ENCODE data around the gene RALA.

The RALA gene

GRCh38 chr7:39603924-39604323 is 19.4 kb upstream of the RALA start:
- DNase-seq = no peak
- TF ChIP-seq POLR2A (IDR thresholded peaks at IDR 0.05; ENCODE audit: low read length) = no peak
- no peak for TF ChIP-seq GATA1 (IDR thresholded peaks at IDR 0.05; ENCODE audit: low read depth, low read length)

GRCh38 chr7:39605087-39605486 is 18.3 kb upstream of the RALA start:
- TF ChIP-seq POLR2A (IDR thresholded peaks at IDR 0.05; ENCODE audit: low read length) (no peak), GATA1 (IDR thresholded peaks at IDR 0.05; ENCODE audit: low read depth, low read length) (no peak)
- no peak for DNase-seq

- TF ChIP-seq GATA1 (IDR thresholded peaks at IDR 0.05; ENCODE audit: low read depth, low read length) (no peak), POLR2A (IDR thresholded peaks at IDR 0.05; ENCODE audit: low read length) (no peak)
- peak; percentile 9 to 53 for DNase-seq
Measured at GRCh38 chr7:39606352-39606751, 17.0 kb upstream of the RALA start.

- DNase-seq = no peak
- no peak for TF ChIP-seq POLR2A (IDR thresholded peaks at IDR 0.05; ENCODE audit: low read length)
- TF ChIP-seq GATA1 (IDR thresholded peaks at IDR 0.05; ENCODE audit: low read depth, low read length) = no peak
Measured at GRCh38 chr7:39606941-39607340, 16.4 kb upstream of the RALA start.

GRCh38 chr7:39607865-39608264 is 15.5 kb upstream of the RALA start:
- DNase-seq = no peak
- TF ChIP-seq GATA1 (IDR thresholded peaks at IDR 0.05; ENCODE audit: low read depth, low read length) (no peak), POLR2A (IDR thresholded peaks at IDR 0.05; ENCODE audit: low read length) (no peak)

GRCh38 chr7:39608278-39608677 is 15.1 kb upstream of the RALA start:
- DNase-seq = no peak
- TF ChIP-seq POLR2A (IDR thresholded peaks at IDR 0.05; ENCODE audit: low read length) = no peak
- TF ChIP-seq GATA1 (IDR thresholded peaks at IDR 0.05; ENCODE audit: low read depth, low read length) = no peak

GRCh38 chr7:39609113-39609934 is 14.0 kb upstream of the RALA start:
- peak in 1 of 2 experiments; percentile 13 for DNase-seq
- TF ChIP-seq POLR2A (IDR thresholded peaks at IDR 0.05; ENCODE audit: low read length) = no peak
- no peak for TF ChIP-seq GATA1 (IDR thresholded peaks at IDR 0.05; ENCODE audit: low read depth, low read length)

GRCh38 chr7:39609935-39610263 is 13.5 kb upstream of the RALA start:
- TF ChIP-seq GATA1 (IDR thresholded peaks at IDR 0.05; ENCODE audit: low read depth, low read length) = no peak
- no peak for TF ChIP-seq POLR2A (IDR thresholded peaks at IDR 0.05; ENCODE audit: low read length)
- DNase-seq = peak in 1 of 2 experiments; percentile 39

GRCh38 chr7:39613577-39613976 is 9.8 kb upstream of the RALA start:
- TF ChIP-seq GATA1 (IDR thresholded peaks at IDR 0.05; ENCODE audit: low read depth, low read length) = no peak
- no peak for TF ChIP-seq POLR2A (IDR thresholded peaks at IDR 0.05; ENCODE audit: low read length)
- DNase-seq = no peak

GRCh38 chr7:39614299-39614698 is 9.1 kb upstream of the RALA start:
- no peak for TF ChIP-seq POLR2A (IDR thresholded peaks at IDR 0.05; ENCODE audit: low read length)
- TF ChIP-seq GATA1 (IDR thresholded peaks at IDR 0.05; ENCODE audit: low read depth, low read length) = no peak
- DNase-seq = peak in 1 of 2 experiments; percentile 19

- DNase-seq = no peak
- TF ChIP-seq POLR2A (IDR thresholded peaks at IDR 0.05; ENCODE audit: low read length) = no peak
- TF ChIP-seq GATA1 (IDR thresholded peaks at IDR 0.05; ENCODE audit: low read depth, low read length) = no peak
Measured at GRCh38 chr7:39615350-39615975, 7.9 kb upstream of the RALA start.

GRCh38 chr7:39616138-39616537 is 7.2 kb upstream of the RALA start:
- no peak for DNase-seq
- TF ChIP-seq GATA1 (IDR thresholded peaks at IDR 0.05; ENCODE audit: low read depth, low read length) = no peak
- TF ChIP-seq POLR2A (IDR thresholded peaks at IDR 0.05; ENCODE audit: low read length) = no peak

GRCh38 chr7:39617005-39617404 is 6.4 kb upstream of the RALA start:
- DNase-seq = no peak
- no peak for TF ChIP-seq POLR2A (IDR thresholded peaks at IDR 0.05; ENCODE audit: low read length)
- TF ChIP-seq GATA1 (IDR thresholded peaks at IDR 0.05; ENCODE audit: low read depth, low read length) = no peak

GRCh38 chr7:39618868-39619267 is 4.5 kb upstream of the RALA start:
- TF ChIP-seq POLR2A (IDR thresholded peaks at IDR 0.05; ENCODE audit: low read length) (no peak), GATA1 (IDR thresholded peaks at IDR 0.05; ENCODE audit: low read depth, low read length) (no peak)
- DNase-seq = no peak

GRCh38 chr7:39620486-39620885 is 2.9 kb upstream of the RALA start:
- DNase-seq = no peak
- TF ChIP-seq GATA1 (IDR thresholded peaks at IDR 0.05; ENCODE audit: low read depth, low read length) (no peak), POLR2A (IDR thresholded peaks at IDR 0.05; ENCODE audit: low read length) (no peak)
